A549 treated with ZK216348 at 1 μM for 4 hours (cell line): ENCODE measurements around the gene TRAM1L1. TPM values are rescaled to one million over a fixed set of nuclear protein-coding genes. Genes with fewer than 3 reads are reported as not detected.

Experiments
- total RNA-seq: library from RNA; stranded (reverse); fragments of 200-300 nt; extraction: Qiagen RNA extraction; gene quantifications from 5 replicates; pipeline ENCODE4 v1.2.3, GENCODE V29; 2022; ENCODE audit warnings: low read depth

TRAM1L1 gene
- 0.18 to 0.66 TPM (median 0.56 TPM) in 5 replicates for total RNA-seq

GRCh38 chr4:117084866-117085701 lies at the start of gene TRAM1L1:
Gene TRAM1L1, minus strand, starts transcription at chr4:117085576. Its CDS starts 183 bp downstream, at chr4:117085393.

